ENCODE results near the gene MED15.

The MED15 gene

GRCh38 chr22:20510811-20511577 lies 3.6 kb downstream of the MED15 start:
- TF ChIP-seq POLR2A (IDR thresholded peaks at IDR 0.05; ENCODE audit: low read depth, low read length), result no peak
- FAIRE-seq, result no peak
- DNase-seq (ENCODE audit: insufficient read length, low spot score), result no peak

- FAIRE-seq (no peak), DNase-seq (ENCODE audit: insufficient read length, low spot score) (no peak)
- no peak for TF ChIP-seq POLR2A (IDR thresholded peaks at IDR 0.05; ENCODE audit: low read depth, low read length)
Observed at GRCh38 chr22:20511578-20512229, 4.3 kb downstream of the MED15 start.

DNA sequence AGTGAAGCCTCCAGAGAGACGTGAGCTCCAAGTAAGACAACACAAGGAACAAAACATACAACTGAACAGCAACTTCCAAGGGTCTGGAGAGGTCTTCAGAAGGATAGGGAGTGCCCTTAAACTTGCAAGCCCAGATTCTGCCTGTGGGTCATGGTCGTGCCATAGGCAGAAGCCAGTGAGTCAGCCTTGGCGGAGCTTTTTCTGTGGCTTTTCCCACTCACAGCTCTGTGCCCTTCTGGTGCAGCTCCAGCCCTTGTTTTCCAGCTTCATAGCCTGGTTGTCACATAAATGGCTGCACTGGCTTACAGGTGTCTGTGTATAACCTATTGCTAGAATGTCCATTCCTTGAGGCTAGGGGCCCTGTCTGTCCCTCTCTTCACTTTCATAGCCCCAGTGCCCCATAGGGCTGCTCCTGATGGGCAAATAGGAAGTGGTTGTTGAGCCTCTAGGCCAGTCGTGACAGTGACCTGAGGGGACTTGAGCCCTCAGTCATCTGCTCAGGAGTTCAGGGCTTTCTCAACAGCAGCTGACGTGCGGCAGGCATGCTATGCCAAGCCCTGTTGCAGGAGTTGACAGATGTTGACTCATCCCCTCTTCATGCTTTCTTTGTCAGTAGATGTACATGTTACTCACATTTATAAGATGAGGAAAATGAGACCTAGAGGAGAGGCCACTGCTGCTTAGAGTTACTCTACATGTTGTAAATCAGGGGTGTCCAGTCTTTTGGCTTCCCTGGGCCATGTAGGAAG lies 7.4 kb downstream of the MED15 start:
- DNase-seq (ENCODE audit: insufficient read length, low spot score), result no peak
- no peak for TF ChIP-seq POLR2A (IDR thresholded peaks at IDR 0.05; ENCODE audit: low read depth, low read length)
- no peak for FAIRE-seq

DNA sequence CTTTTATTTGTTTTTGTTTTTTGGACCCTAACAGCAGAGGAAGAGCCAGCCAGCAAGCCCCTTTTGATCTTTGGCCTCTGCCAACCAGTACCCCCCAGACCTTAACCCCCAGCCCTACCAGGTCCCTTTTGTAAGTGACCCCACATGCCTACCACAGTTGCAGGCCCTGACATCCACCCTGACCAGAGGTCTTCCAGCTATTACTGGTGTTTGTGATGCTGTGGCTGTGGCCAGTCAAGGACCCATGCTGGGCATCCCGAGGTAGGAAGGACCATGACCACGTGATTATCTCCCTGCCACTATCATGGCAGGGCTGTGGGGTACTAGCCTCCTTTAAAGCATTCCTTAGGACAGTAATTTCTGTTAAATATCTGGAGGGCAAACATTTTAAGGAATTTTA lies 9.0 kb downstream of the MED15 start:
- no peak for TF ChIP-seq POLR2A (IDR thresholded peaks at IDR 0.05; ENCODE audit: low read depth, low read length)
- FAIRE-seq, result no peak
- DNase-seq (ENCODE audit: insufficient read length, low spot score), result no peak

- no peak for TF ChIP-seq POLR2A (IDR thresholded peaks at IDR 0.05; ENCODE audit: low read depth, low read length)
- FAIRE-seq, result no peak
Observed at GRCh38 chr22:20517422-20517821, 10.0 kb downstream of the MED15 start.

DNA sequence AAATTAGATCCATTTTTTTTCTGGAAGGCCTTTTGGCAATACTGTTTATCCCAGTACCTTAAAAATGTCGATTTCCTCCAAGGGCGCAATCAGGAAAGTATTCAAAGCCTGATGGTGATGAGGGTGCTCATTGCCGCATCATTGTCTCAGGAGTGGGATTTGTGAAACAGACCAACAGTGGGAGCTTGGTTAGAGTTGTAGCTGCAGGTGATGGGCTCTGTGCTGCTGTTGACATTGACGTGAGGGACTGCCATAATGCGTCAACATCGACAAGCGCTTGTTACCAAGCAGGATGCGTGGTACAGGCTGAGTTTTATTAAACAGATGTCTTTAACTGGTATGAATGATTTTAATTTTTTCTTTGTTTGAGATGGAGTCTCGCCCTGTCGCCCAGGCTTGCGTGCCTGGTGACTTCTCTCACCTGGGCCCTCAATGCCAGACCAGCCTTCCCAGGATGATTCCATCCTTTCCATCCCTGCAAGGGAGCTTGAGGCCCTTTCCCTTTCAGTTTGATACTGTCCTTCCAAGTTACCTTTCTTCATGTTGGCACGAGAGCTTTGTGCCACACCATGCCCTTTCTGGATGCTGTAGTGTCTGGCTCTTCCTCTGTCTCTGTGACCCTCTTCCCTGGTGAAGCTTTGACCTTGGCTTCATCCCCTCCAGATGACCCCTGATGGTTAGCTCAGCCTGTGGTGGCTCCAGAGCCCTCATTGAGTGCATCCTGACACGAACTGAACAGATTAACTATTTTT lies 10.6 kb downstream of the MED15 start:
- DNase-seq (ENCODE audit: insufficient read length, low spot score) (no peak), FAIRE-seq (no peak)
- TF ChIP-seq POLR2A (IDR thresholded peaks at IDR 0.05; ENCODE audit: low read depth, low read length), result no peak

More at GRCh38 chr22:20517422-20517821, 10.0 kb downstream of the MED15 start:
- no peak for DNase-seq (ENCODE audit: insufficient read length, low spot score)

- no peak for FAIRE-seq
- no peak for DNase-seq (ENCODE audit: insufficient read length, low spot score)
- no peak for TF ChIP-seq POLR2A (IDR thresholded peaks at IDR 0.05; ENCODE audit: low read depth, low read length)
Observed at GRCh38 chr22:20519558-20519957, 12.1 kb downstream of the MED15 start.

- DNase-seq (ENCODE audit: insufficient read length, low spot score), result no peak
- no peak for FAIRE-seq
- TF ChIP-seq POLR2A (IDR thresholded peaks at IDR 0.05; ENCODE audit: low read depth, low read length), result no peak
Observed at GRCh38 chr22:20520093-20520511, 12.7 kb downstream of the MED15 start.

DNA sequence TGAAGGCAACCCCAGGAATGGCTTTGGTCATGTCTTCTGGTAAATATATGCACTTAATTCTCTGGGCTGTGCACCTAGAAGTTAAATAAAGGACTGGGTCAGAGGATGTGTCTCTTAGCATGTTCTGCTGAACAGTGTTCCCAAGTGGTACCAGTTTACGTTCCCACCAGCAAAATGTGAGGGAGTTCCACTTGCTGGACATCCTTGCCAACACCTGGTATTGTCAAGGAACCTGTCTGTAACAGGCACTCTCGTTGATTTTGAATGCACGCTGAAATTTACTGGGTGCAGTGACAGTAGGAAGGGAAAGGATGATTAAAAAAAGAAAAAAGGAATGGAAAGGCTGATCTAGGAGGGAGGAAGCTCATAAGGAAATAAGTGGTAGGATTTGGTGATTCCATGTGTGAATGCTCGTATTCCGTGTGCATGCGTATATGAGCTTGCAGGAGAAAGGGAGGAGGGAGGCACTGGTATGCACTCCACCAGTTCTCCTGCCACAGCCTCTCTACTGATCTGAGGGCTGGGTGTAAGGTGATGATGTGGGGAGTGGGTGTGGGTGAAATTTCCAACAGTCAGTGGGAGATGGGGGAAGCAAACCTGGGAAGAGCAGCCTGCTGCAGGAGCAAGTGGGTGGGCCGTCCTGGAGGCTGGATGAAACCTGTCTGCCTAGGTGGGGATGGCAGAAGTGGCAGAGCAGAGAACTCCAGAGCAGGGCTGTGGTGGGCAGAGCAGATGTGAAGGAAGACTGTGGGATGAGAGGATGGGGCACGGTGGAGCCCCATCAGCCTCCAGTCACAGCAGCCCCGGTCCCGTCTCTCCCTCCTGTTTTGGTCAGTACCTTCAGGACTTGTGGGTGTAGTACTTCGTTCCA lies 15.0 kb downstream of the MED15 start:
- DNase-seq (ENCODE audit: insufficient read length, low spot score), result no peak
- no peak for TF ChIP-seq POLR2A (IDR thresholded peaks at IDR 0.05; ENCODE audit: low read depth, low read length)
- no peak for FAIRE-seq

- DNase-seq (ENCODE audit: insufficient read length, low spot score), result no peak
- FAIRE-seq, result no peak
- TF ChIP-seq POLR2A (IDR thresholded peaks at IDR 0.05; ENCODE audit: low read depth, low read length), result no peak
Observed at GRCh38 chr22:20523086-20523983, 15.9 kb downstream of the MED15 start.

DNA sequence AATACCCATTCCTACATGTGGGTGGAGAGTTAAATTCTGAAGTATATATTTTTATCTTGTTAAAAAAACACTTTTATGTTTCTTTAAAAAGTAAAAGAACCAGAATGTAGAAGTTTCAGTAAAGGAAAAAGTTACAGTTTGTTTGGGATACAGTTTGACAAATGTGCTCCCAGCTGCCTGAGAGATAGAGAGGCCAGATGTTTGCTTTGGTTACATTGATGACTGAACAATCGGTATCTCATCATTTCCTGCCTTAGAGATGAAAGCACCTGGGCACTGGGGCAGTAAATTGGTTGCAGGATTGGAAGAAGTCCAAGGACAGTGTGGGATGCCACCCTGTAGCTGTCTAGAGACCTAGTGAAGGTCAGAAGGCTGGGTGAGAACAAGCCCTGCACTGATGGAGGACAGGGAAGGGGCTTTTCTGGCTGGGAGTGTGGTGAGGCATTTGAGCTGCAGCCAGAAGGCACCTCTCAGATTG lies 16.6 kb downstream of the MED15 start:
- FAIRE-seq (no peak), DNase-seq (ENCODE audit: insufficient read length, low spot score) (no peak)
- no peak for TF ChIP-seq POLR2A (IDR thresholded peaks at IDR 0.05; ENCODE audit: low read depth, low read length)

DNA sequence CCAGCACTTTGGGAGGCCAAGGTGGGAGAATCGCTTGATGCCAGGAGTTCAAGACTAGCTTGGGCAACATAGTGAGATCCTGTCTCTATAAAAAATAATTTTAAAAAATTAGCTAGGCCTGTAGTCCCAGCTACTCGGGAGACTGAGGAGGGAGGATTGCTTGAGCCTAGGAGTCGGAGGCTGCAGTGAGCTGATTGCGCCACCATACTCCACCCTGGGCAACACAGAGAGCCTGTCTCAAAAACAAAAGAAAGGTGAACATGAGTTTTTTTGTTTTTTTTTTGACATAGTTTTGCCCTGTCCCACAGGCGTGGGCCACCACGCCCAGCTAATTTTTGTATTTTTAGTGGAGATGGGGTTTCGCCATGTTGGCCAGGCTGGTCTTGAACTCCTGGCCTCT lies 17.6 kb downstream of the MED15 start:
- no peak for TF ChIP-seq POLR2A (IDR thresholded peaks at IDR 0.05; ENCODE audit: low read depth, low read length)
- DNase-seq (ENCODE audit: insufficient read length, low spot score) (no peak), FAIRE-seq (no peak)

All from H54 (cell line).